ENCODE results near the gene NBL1.
"Not testable (repeated sequence)": the region's sequence is repeated elsewhere in the genome, so short reads cannot be mapped to it uniquely, and the experiment has no call there.

- TF ChIP-seq, protein P1, sequence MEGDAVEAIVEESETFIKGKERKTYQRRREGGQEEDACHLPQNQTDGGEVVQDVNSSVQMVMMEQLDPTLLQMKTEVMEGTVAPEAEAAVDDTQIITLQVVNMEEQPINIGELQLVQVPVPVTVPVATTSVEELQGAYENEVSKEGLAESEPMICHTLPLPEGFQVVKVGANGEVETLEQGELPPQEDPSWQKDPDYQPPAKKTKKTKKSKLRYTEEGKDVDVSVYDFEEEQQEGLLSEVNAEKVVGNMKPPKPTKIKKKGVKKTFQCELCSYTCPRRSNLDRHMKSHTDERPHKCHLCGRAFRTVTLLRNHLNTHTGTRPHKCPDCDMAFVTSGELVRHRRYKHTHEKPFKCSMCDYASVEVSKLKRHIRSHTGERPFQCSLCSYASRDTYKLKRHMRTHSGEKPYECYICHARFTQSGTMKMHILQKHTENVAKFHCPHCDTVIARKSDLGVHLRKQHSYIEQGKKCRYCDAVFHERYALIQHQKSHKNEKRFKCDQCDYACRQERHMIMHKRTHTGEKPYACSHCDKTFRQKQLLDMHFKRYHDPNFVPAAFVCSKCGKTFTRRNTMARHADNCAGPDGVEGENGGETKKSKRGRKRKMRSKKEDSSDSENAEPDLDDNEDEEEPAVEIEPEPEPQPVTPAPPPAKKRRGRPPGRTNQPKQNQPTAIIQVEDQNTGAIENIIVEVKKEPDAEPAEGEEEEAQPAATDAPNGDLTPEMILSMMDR (conservative IDR thresholded peaks at IDR 0.05; ENCODE audit: low read depth in 2 of 2) = not testable (repeated sequence)
- not testable (repeated sequence) for TF ChIP-seq POLR2AphosphoS5 (IDR thresholded peaks at IDR 0.05; ENCODE audit: low read depth); JUNB (IDR thresholded peaks at IDR 0.05; ENCODE audit: unreplicated experiment); CREB1 (CRISPR knock-in tag; IDR thresholded peaks at IDR 0.05; ENCODE audit: low read depth); EZH2 (IDR thresholded peaks at IDR 0.05; ENCODE audit: low read depth, unreplicated experiment)
- TF ChIP-seq, protein P2, sequence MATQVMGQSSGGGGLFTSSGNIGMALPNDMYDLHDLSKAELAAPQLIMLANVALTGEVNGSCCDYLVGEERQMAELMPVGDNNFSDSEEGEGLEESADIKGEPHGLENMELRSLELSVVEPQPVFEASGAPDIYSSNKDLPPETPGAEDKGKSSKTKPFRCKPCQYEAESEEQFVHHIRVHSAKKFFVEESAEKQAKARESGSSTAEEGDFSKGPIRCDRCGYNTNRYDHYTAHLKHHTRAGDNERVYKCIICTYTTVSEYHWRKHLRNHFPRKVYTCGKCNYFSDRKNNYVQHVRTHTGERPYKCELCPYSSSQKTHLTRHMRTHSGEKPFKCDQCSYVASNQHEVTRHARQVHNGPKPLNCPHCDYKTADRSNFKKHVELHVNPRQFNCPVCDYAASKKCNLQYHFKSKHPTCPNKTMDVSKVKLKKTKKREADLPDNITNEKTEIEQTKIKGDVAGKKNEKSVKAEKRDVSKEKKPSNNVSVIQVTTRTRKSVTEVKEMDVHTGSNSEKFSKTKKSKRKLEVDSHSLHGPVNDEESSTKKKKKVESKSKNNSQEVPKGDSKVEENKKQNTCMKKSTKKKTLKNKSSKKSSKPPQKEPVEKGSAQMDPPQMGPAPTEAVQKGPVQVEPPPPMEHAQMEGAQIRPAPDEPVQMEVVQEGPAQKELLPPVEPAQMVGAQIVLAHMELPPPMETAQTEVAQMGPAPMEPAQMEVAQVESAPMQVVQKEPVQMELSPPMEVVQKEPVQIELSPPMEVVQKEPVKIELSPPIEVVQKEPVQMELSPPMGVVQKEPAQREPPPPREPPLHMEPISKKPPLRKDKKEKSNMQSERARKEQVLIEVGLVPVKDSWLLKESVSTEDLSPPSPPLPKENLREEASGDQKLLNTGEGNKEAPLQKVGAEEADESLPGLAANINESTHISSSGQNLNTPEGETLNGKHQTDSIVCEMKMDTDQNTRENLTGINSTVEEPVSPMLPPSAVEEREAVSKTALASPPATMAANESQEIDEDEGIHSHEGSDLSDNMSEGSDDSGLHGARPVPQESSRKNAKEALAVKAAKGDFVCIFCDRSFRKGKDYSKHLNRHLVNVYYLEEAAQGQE (IDR thresholded peaks at IDR 0.05; ENCODE audit: unreplicated experiment) = not testable (repeated sequence)
Observed at GRCh38 chr1:19635064-19635463, 9.0 kb upstream of the NBL1 start.

Measured in GM23338 (cell line).